ENCODE measurements around the gene HYAL2. TPM values are rescaled to one million over a fixed set of nuclear protein-coding genes. Genes with fewer than 3 reads are reported as not detected.

The HYAL2 gene
- total RNA-seq, 1 donor: 27.0 TPM

- peak within 1 kb of the TSS; percentile 58 for H3K4me3 ChIP-seq (ENCODE audit: low read depth, low read length)
These were observed 53.7 kb downstream of the HYAL2 start, which contains the start of gene SEMA3B for GRCh38 chr3:50268703-50269451. Gene SEMA3B, plus strand, starts transcription at chr3:50269147. Its CDS starts 94 bp downstream, at chr3:50269241.

GRCh38 chr3:50268276-50268675, 54.3 kb downstream of the HYAL2 start:
- H3K4me3 ChIP-seq (ENCODE audit: low read depth, low read length): peak overlapping the region; percentile 58
- TF ChIP-seq CTCF (IDR thresholded peaks at IDR 0.05; ENCODE audit: insufficient read depth, low read length): no peak
- no peak for DNase-seq (ENCODE audit: low read depth)

More at GRCh38 chr3:50268703-50269451, 53.7 kb downstream of the HYAL2 start, which contains the start of gene SEMA3B:
- no peak for TF ChIP-seq CTCF (IDR thresholded peaks at IDR 0.05; ENCODE audit: insufficient read depth, low read length)
- DNase-seq (ENCODE audit: low read depth): peak; percentile 58

Other genes with a start within 250 kb of the HYAL2 start
- gene RBM5, start 233.8 kb downstream of the HYAL2 start, total RNA-seq (ENCODE audit: low replicate concordance): 104 and 142 TPM in 2 replicates
- 0.74 and 3.5 TPM in 2 replicates for gene SEMA3F, start 167.4 kb downstream of the HYAL2 start, total RNA-seq (ENCODE audit: low replicate concordance)
- not detected in 2 replicates for gene GNAT1, start 131.1 kb downstream of the HYAL2 start, total RNA-seq (ENCODE audit: low replicate concordance)
- 0.27 TPM in 1 of 2 replicates, not detected in the other for gene SLC38A3, start 117.5 kb downstream of the HYAL2 start, total RNA-seq (ENCODE audit: low replicate concordance)
- 195 and 203 TPM in 2 replicates for gene GNAI2, start 86.5 kb downstream of the HYAL2 start, total RNA-seq (ENCODE audit: low replicate concordance)
- gene SEMA3B, start 53.6 kb downstream of the HYAL2 start, total RNA-seq (ENCODE audit: low replicate concordance): 9.7 and 110 TPM in 2 replicates
- not detected in 2 replicates for gene LSMEM2, start 43.7 kb downstream of the HYAL2 start, total RNA-seq (ENCODE audit: low replicate concordance)
- 45.3 and 72.7 TPM in 2 replicates for gene IFRD2, start 30.3 kb downstream of the HYAL2 start, total RNA-seq (ENCODE audit: low replicate concordance)
- 1.2 and 3.1 TPM in 2 replicates for gene HYAL3, start 23.3 kb downstream of the HYAL2 start, total RNA-seq (ENCODE audit: low replicate concordance)
- gene NAA80, start 23.3 kb downstream of the HYAL2 start, total RNA-seq (ENCODE audit: low replicate concordance): 3.8 and 8.4 TPM in 2 replicates
- gene HYAL1, start 19.2 kb downstream of the HYAL2 start, total RNA-seq (ENCODE audit: low replicate concordance): 0.90 TPM in 1 of 2 replicates, not detected in the other
- 11.9 and 15.5 TPM in 2 replicates for gene TUSC2, start 5.5 kb upstream of the HYAL2 start, total RNA-seq (ENCODE audit: low replicate concordance)
- 20.4 and 45.7 TPM in 2 replicates for gene RASSF1, start 18.1 kb upstream of the HYAL2 start, total RNA-seq (ENCODE audit: low replicate concordance)
- 0.81 and 0.82 TPM in 2 replicates for gene ZMYND10, start 23.0 kb upstream of the HYAL2 start, total RNA-seq (ENCODE audit: low replicate concordance)
- gene NPRL2, start 28.0 kb upstream of the HYAL2 start, total RNA-seq (ENCODE audit: low replicate concordance): 9.4 and 19.7 TPM in 2 replicates
- 12.2 and 15.8 TPM in 2 replicates for gene CYB561D2, start 28.1 kb upstream of the HYAL2 start, total RNA-seq (ENCODE audit: low replicate concordance)
- gene TMEM115, start 36.8 kb upstream of the HYAL2 start, total RNA-seq (ENCODE audit: low replicate concordance): 47.9 and 48.9 TPM in 2 replicates
- gene CACNA2D2, start 180.9 kb upstream of the HYAL2 start, total RNA-seq (ENCODE audit: low replicate concordance): not detected in 2 replicates
- 13.3 and 16.4 TPM in 2 replicates for gene C3orf18, start 245.0 kb upstream of the HYAL2 start, total RNA-seq (ENCODE audit: low replicate concordance)
- gene HEMK1, start 246.8 kb upstream of the HYAL2 start, total RNA-seq (ENCODE audit: low replicate concordance): 5.0 and 14.4 TPM in 2 replicates